GM18907 (cell line): ENCODE data around the gene CDC42EP4.
"Not testable (repeated sequence)": the region's sequence is repeated elsewhere in the genome, so short reads cannot be mapped to it uniquely, and the experiment has no call there.

Experiments used
- ATAC-seq: cut with Tn5 transposase; IDR thresholded peaks from one replicate; pipeline ENCODE4 v1.9.1; 2021; ENCODE audit warnings: mild to moderate bottlenecking, moderate library complexity; ENCODE audit not compliant: unreplicated experiment

CDC42EP4 gene

GRCh38 chr17:73323409-73324159, 11.8 kb upstream of the CDC42EP4 start:
- ATAC-seq: no peak

- no peak for ATAC-seq
These were observed 8.9 kb upstream of the CDC42EP4 start for GRCh38 chr17:73320601-73321264.

- no peak for ATAC-seq
These were observed 8.0 kb upstream of the CDC42EP4 start for GRCh38 chr17:73319766-73320165.

- ATAC-seq: no peak
These were observed 7.0 kb upstream of the CDC42EP4 start for GRCh38 chr17:73318836-73319235.

GRCh38 chr17:73318427-73318813, 6.6 kb upstream of the CDC42EP4 start:
- ATAC-seq: no peak

GRCh38 chr17:73317513-73318426, 6.0 kb upstream of the CDC42EP4 start:
- ATAC-seq: no peak

GRCh38 chr17:73316919-73317505, 5.2 kb upstream of the CDC42EP4 start:
- peak; percentile 70 for ATAC-seq

- no peak for ATAC-seq
These were observed 3.7 kb upstream of the CDC42EP4 start for GRCh38 chr17:73315471-73315870.

GRCh38 chr17:73313526-73314127, 1.8 kb upstream of the CDC42EP4 start:
- no peak for ATAC-seq

GRCh38 chr17:73312887-73313286, 1.1 kb upstream of the CDC42EP4 start:
- not testable (repeated sequence) for ATAC-seq

GRCh38 chr17:73311428-73311780, 397 bp downstream of the CDC42EP4 start:
- ATAC-seq: peak; percentile 27

- ATAC-seq: no peak
These were observed 1.8 kb downstream of the CDC42EP4 start for GRCh38 chr17:73309727-73310596.

- not testable (repeated sequence) for ATAC-seq
These were observed 2.8 kb downstream of the CDC42EP4 start for GRCh38 chr17:73308959-73309358.

GRCh38 chr17:73308017-73308823, 3.6 kb downstream of the CDC42EP4 start:
- ATAC-seq: no peak

- ATAC-seq: no peak
These were observed 4.7 kb downstream of the CDC42EP4 start for GRCh38 chr17:73307130-73307529.

GRCh38 chr17:73305845-73306836, 5.7 kb downstream of the CDC42EP4 start:
- no peak for ATAC-seq

- no peak for ATAC-seq
These were observed 6.6 kb downstream of the CDC42EP4 start for GRCh38 chr17:73304971-73305812.
